GM12891 (cell line): ENCODE measurements around the gene PSME4.

Source experiments
- POLR2A ChIP-seq: IDR thresholded peaks from 2 replicates; pipeline ENCODE4 v1.6.1; 2011; ENCODE audit warnings: low read depth, low read length, control low read depth
- POLR2AphosphoS5 ChIP-seq: IDR thresholded peaks from 2 replicates; pipeline ENCODE4 v1.6.1; 2011; ENCODE audit warnings: low read depth, low read length, control low read depth
- SPI1 ChIP-seq: IDR thresholded peaks from 2 replicates; pipeline ENCODE4 v1.6.1; 2011; ENCODE audit warnings: low read depth, low read length, control low read depth
- TAF1 ChIP-seq: IDR thresholded peaks from 2 replicates; pipeline ENCODE4 v1.6.1; 2011; ENCODE audit warnings: low read depth, low read length, control low read depth

GRCh38 chr2:53987336-53987921, 16.6 kb upstream of the PSME4 start:
- TF ChIP-seq POLR2AphosphoS5: no peak
- TF ChIP-seq POLR2A: no peak
- no peak for TF ChIP-seq TAF1
- no peak for TF ChIP-seq SPI1
